ENCODE measurements around the gene IGSF8.
"Not testable (repeated sequence)": the region's sequence is repeated elsewhere in the genome, so short reads cannot be mapped to it uniquely, and the experiment has no call there.

IGSF8 gene

GRCh38 chr1:160064164-160064563, 34.3 kb downstream of the IGSF8 start:
- DNase-seq, result no peak

GRCh38 chr1:160063176-160063575, 35.2 kb downstream of the IGSF8 start:
- DNase-seq, result no peak

- no peak for DNase-seq
Measured at GRCh38 chr1:160062230-160062532, 36.2 kb downstream of the IGSF8 start.

GRCh38 chr1:160061369-160062229, 36.8 kb downstream of the IGSF8 start:
- peak; percentile 79 for DNase-seq

- no peak for DNase-seq
Measured at GRCh38 chr1:160058087-160058486, 40.3 kb downstream of the IGSF8 start.

GRCh38 chr1:160056648-160057169, 41.7 kb downstream of the IGSF8 start:
- no peak for DNase-seq

- DNase-seq, result peak; percentile 41
Measured at GRCh38 chr1:160053548-160054365, 44.7 kb downstream of the IGSF8 start.

GRCh38 chr1:160052936-160053335, 45.5 kb downstream of the IGSF8 start:
- DNase-seq, result peak; percentile 41

GRCh38 chr1:160050619-160051018, 47.8 kb downstream of the IGSF8 start:
- no peak for DNase-seq

GRCh38 chr1:160050182-160050581, 48.2 kb downstream of the IGSF8 start:
- not testable (repeated sequence) for DNase-seq

GRCh38 chr1:160049101-160049500, 49.3 kb downstream of the IGSF8 start:
- no peak for DNase-seq

- peak; percentile 22 for DNase-seq
Measured at GRCh38 chr1:160048335-160048734, 50.1 kb downstream of the IGSF8 start.

GRCh38 chr1:160047111-160047991, 51.1 kb downstream of the IGSF8 start:
- DNase-seq, result peak; percentile 27

- DNase-seq, result peak; percentile 59
Measured at GRCh38 chr1:160046494-160047110, 51.8 kb downstream of the IGSF8 start.

GRCh38 chr1:160045653-160046052, 52.8 kb downstream of the IGSF8 start:
- no peak for DNase-seq

GRCh38 chr1:160043543-160043942, 54.9 kb downstream of the IGSF8 start:
- DNase-seq, result peak; percentile 25

Measured in islet precursor cell (in vitro differentiated cells).